Stimulated activated CD4-positive, alpha-beta T cell treated with anti-CD3 and anti-CD28 coated beads, Interleukin-2, amount 100 ng/mL, for 24 hours (primary cell): ENCODE data around the gene HHEX.
A peak's percentile ranks its signal among the peaks of the same experiment; 100 is the strongest.
"Not testable (repeated sequence)": the region's sequence is repeated elsewhere in the genome, so short reads cannot be mapped to it uniquely, and the experiment has no call there.

Experiments
- DNase-seq, 2 donors: peaks; one replicate each; pipeline ENCODE4 v3.0.0-alpha.2; 2020

Gene HHEX

GRCh38 chr10:92689663-92690210 lies at the start of gene HHEX:
Gene HHEX (plus strand): TSS chr10:92689955. CDS start chr10:92689987, 32 bp downstream.
- DNase-seq: peak; percentile 27 to 39

DNA sequence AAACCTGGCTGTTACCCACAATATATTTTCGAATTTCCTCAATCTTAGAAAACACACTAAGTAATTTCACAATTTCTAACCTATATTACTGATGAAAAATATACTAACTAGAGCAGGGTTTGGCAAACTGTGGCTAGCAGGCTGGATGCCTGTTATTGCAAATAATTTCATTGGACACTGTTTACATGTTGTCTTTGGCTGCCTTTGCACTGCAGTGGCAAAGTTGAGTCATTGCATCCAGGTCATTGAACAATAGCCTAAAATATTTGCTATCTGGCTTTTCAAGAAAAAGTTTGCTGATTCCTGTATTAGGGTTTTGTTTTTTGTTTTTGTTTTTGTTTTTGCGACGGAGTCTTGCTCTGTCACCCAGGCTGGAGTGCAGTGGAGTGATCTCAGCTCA lies 49.6 kb upstream of the HHEX start:
- no peak for DNase-seq

DNA sequence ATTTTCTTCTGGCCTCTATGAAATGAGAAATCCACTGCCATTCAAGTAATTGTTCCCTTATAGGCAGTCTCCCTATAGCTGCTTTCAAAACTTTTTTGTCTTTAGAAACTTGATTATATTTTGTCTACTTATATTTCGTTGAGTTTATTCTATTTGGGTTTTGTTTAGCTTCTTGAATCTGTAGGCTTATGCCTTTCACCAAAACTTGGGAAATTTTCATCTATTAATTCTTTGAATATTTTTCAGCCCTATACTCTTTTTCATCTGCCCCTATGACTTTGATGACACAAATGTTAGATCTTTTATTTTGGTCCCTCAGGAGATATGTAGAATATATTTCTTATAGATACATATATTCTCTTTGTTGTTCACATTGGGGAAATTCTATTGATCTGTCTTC lies 48.3 kb upstream of the HHEX start:
- DNase-seq: no peak

DNA sequence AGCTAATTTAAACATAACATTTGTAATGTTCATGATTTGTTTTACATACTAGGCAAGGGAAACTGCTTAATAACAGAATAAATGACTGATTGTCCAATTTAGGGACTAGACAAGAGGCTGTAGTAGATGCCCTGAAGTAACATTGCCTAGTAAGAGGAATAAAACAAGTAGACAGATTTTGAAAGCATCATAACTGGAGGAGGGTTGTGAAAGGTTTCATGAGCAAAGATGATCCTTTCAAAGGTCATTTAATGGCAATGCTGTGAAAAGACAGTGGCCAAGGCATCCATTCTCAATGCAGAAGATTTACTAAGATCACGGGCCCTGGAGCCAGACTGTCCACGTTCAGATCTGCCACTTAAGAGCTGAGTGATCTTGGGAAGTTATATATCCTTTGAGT lies 44.8 kb upstream of the HHEX start:
- DNase-seq: no peak

- DNase-seq: not testable (repeated sequence)
Measured at GRCh38 chr10:92650864-92651263, 38.9 kb upstream of the HHEX start.

DNA sequence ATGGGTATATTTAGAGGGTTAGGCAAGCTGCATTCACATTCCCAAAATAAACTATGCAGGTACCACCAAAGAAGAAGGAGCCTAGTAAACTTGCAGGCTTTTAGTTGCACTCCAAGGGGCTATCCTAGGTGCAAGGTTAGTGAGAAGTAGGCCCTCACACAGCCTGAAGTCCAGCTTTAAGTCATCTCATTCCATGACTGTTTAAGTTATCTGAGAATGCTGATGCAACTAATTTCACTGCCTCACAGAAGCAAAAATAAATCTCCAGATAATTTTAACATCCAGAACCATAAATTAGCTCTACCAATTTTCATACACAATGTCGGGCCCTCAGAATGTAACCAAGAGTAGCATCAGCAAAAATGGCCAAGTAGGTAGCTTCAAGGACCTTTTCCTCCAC lies 34.3 kb upstream of the HHEX start:
- no peak for DNase-seq

- DNase-seq: no peak
Measured at GRCh38 chr10:92656266-92656961, 33.3 kb upstream of the HHEX start.

- no peak for DNase-seq
Measured at GRCh38 chr10:92657024-92657423, 32.7 kb upstream of the HHEX start.

DNA sequence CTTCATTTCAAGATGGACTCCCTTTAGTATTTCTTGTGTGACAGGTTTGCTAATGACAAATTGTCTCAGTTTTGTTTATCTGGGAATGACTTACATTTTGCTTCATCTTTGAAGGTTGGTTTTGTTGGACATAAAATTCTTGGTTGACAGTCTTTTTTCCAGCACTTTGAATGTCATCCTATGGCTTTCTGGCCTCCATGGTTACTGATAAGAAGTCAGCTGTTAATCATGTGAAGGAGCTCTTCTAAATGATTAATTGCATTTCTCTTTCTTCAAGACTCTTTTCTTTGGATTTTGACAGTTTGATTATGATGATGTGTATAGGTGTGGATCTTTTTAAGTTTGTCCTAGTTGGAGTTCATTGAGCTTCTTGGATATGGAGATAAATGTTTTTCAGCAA lies 26.9 kb upstream of the HHEX start:
- DNase-seq: no peak

DNA sequence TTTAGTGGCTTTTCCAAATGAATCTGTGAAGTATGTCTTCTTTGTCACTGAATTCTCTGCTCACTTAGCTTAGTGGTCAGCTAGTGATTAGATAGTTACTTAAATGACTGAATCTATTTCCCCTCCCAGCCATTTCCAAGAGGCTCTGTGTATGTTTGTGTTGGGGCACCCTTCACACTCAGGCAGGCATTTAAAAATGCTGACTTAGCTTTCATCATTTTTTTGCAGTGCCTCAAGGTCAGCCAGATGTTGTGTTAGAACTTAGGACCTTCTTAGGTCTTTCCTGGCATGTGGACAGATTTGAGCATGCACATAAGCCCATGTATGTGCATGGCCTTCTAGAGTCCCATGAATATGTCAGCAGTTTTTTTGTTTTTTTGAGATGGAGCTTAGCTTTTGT lies 25.4 kb upstream of the HHEX start:
- no peak for DNase-seq

DNA sequence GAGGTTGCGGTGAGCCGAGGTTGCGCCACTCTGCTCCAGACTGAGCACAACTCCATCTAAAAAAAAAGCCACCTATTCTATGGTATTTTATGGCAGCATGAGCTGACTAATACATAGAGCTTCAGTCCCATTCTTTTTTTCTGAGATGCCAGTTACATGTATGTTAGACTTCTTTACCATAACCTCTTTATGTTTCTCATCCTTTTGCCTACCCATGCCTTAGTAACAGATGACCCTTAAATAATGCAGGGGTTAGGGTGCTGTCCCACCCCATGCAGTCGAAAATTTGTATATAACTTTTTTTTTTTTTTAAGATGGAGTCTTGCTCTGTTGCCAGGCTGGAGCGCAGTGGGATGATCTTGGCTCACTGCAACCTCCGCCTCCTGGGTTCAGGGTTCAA lies 22.7 kb upstream of the HHEX start:
- no peak for DNase-seq

DNA sequence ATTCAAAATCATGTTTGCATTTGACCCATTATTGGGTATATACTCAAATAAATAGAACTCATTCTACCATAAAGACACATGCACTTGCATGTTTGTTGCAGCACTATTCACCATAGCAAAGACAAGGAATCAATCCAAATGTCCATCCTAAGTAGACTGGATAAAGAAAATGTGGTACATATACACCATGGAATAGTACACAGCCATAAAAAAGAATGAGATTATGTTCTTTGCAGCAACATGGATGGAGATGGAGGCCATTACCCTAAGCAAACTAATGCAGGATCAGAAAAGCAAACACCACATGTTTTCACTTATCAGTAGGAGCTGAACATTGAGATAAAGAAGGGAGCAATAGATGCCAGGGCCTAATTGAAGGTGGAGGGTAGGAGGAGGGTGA lies 12.0 kb upstream of the HHEX start:
- DNase-seq: no peak

GRCh38 chr10:92678206-92678605 lies 11.5 kb upstream of the HHEX start:
- no peak for DNase-seq

GRCh38 chr10:92681306-92681834 lies 8.4 kb upstream of the HHEX start:
- no peak for DNase-seq

GRCh38 chr10:92688573-92688926 lies 1.2 kb upstream of the HHEX start:
- DNase-seq: no peak

DNA sequence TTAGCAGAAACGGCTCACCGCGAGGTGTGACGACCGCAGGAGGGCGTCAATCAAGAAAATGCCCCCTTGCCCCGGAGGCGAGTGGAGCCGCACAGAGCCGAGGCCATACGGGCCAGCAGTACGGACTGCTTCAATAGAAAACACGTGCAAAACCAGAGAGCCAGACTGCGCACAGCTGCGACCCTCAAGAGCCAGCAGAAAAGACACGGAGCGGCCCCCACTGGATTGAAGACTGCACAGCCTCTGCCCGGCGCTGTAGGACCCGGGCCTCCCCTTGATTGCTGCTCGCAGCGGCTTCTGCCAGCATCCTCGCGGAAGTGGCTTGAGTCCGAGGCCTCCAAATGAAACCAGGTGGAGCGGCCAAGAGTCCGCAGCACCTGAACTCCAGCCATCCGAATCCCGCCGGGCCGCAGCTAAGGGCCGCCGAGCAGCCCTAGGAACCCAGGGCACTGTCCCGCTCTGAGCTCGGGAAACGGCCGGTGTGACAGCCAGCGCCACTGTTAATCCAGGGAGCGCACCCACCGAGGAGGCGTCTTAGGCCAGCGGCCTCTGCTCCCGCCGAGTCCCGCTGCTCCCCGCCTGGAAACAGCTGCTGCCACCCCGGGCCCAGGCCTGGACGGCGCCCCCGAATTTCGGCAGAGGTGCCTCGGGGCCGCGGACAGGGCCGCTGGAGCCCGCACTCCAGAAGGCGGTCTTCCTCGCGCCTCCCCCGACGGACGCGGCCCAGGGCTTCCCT lies 660 bp upstream of the HHEX start:
- peak; percentile 13 to 20 for DNase-seq

DNA sequence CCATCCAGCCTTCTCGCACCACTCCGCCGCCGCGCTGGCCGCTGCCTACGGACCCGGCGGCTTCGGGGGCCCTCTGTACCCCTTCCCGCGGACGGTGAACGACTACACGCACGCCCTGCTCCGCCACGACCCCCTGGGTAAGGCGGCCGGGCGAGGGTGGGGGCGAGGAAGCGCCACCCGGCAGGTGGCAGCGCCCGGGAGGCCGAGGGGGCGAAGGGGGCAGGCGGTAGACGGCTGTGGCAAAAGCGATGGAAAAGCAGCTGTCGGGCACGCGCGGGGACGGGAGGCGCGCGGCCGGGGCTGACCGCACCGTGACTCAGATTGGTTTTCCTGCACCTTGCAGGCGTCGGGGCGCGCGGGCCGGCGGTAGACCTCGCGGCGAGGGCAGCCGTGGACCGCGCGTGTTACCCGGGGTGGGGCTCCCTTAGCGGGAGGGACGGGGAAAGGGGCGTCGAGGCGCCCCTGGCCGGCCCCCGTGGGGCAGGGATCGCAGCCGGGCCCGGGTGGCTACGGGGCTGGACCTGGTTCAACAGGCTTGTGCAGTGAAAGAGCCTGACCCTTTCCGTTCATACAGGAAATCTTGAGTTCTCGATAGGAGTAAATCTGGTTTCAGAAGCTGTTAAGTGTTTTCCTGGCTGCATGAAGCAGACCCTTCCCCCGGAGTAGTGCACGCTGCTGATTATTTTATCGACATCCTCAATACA lies 608 bp downstream of the HHEX start:
- DNase-seq: peak; percentile 62 to 70

GRCh38 chr10:92690915-92691590 lies 1.3 kb downstream of the HHEX start:
- no peak for DNase-seq

GRCh38 chr10:92691591-92692079 lies 1.9 kb downstream of the HHEX start:
- DNase-seq: peak in 1 of 2 donors; percentile 21

DNA sequence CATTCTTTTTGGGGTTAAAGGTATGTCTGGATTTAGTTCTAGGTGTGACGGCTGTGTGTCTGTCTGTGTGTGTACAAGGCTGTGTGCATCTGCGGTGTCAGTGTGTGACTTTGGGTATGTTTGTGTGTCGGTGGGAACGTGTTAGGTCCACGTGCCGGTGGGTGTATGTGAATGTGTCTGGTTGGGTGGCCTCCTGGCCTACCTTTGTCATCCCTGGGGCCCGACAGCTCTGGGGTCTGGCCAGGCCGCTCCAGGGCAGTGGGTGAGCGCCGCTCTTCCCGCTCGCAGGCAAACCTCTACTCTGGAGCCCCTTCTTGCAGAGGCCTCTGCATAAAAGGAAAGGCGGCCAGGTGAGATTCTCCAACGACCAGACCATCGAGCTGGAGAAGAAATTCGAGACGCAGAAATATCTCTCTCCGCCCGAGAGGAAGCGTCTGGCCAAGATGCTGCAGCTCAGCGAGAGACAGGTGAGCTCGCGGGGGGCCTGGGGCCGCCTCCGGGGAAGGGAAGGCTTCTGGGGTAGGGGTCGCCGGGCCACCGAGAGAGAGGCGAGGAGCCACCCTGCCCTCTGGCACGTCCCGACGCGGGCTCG lies 2.4 kb downstream of the HHEX start:
- DNase-seq: no peak

DNA sequence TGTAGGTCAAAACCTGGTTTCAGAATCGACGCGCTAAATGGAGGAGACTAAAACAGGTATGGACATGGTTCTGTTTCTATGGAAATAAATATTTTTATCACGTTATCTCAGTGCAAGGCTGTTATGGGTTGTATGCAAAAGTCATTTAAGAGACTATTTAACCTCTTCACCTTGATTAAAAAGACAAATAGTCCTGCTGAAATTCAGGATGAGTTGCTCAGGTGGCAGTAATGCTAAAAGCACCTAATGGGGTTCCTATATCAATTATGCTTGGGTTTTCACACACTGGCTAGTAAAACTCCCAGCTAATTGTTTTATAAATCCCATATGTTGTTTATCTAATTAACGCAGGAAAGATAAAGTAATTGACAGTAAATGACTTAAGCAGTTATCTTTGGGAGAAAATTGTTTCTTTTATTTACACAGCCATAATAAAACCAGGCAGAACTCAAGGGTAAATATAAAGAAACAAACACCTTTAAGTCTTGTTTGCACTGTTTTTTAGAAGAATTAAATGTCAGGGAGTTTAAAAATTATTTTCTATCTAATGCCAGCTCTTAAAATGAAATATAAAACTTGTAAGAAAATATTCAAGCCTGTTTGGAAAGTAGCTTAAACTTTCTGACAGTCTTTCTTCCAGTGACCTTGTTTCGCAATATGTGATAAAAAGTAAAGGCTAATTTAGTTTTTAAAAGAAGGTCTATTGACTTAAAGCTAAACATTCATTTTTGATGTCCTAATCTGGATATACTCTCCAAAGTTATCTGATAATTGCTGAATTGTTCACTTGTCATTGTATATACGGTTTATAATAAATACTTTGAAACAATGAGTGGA lies 3.2 kb downstream of the HHEX start:
- DNase-seq: no peak
